NT2/D1 (cell line): ENCODE measurements around the gene HSD17B1.

ENCODE experiments used
- SUZ12 ChIP-seq: IDR thresholded peaks from 2 replicates; pipeline ENCODE4 v1.6.1; 2011; ENCODE audit not compliant: insufficient read length, insufficient read depth; ENCODE audit errors: extremely low read depth
- YY1 ChIP-seq: IDR thresholded peaks from 2 replicates; pipeline ENCODE4 v1.6.1; 2011; ENCODE audit not compliant: insufficient read length, insufficient read depth
- ZNF274 ChIP-seq: IDR thresholded peaks from 2 replicates; pipeline ENCODE4 v1.6.1; 2011; ENCODE audit warnings: mild to moderate bottlenecking, low read depth, low read length

GRCh38 chr17:42529061-42529460 lies 23.7 kb upstream of the HSD17B1 start:
- TF ChIP-seq SUZ12 (no peak), YY1 (no peak), ZNF274 (no peak)
